ENCODE results near the gene PEF1.

Gene PEF1

DNA sequence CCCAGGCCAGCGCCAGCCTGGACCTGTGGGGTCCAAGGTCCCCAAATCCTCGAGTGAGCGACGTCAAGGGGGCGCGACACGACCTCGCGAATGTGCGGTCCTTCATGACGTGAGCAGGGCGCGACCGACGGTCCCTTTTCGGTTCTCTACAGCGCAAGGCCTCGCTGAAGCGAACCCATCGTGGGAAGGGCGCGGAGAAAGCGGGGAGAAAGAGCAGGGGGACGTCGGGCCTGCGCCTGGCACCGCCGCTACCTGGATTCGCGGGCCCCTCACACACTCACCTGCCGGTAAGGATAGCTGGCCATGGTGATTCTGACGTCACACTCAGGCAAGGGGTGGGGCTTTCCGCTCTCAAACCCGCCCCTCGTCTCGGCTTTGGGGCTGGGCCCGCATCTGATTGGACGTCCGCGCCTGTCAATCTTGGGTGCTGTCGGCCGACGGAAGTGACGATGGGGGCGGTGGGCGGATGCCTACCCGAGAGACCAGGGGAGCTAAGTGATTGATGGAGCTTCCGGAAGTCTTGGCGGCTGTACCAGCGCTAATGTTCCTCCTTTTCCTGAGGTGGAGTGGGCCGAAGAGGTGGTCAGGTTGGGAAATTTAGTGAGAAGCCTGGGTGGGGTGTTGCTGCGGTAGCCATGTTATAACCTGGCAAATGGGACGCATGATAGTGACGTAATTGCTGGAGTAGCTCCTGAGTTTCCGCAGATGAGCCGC is at the start of gene PEF1:
PEF1 (minus strand) TSS at position 317 of the 714 bp plus-strand sequence; CDS start at position 305, 12 bp downstream.
- no peak for TF ChIP-seq CTCF (IDR thresholded peaks at IDR 0.05; ENCODE audit: control extremely low read depth, extremely low read depth, low read depth, missing control alignments)

GRCh38 chr1:31693231-31693630 is 48.6 kb upstream of the PEF1 start:
- POLR2A ChIA-PET: no interaction called here

More for the DNA sequence above, at the start of gene PEF1:
- CTCF ChIA-PET: interaction anchor here (0.7 to 4.7 kb wide), 11 partner anchors 10 to 145 kb away, joined by 3 to 21 read pairs (median 4); no protein-coding TSS in a partner anchor
- POLR2A ChIA-PET: no interaction called here
- DNase-seq (ENCODE audit: extremely low spot score): peak; percentile 100

DNA sequence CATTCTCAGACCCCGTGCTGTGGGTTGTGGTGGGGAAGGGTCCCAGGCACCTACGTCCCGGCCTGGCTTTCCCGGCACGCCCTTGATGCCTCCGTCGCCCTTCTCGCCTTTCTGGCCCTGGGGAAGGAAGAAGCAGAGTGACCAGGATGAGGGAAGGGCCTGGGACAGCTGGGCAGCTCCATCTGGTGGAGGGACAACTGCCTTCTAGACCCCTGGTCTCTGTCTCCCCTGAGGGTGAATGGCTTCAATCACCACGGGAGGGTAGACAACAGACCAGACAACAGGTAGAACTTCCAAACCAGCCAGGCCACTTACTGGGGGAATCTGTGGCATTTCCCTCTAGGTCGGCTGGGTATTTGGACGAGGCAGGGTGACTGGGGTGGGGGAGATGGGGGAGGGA is 47.3 kb upstream of the PEF1 start:
- TF ChIP-seq CTCF (IDR thresholded peaks at IDR 0.05; ENCODE audit: control extremely low read depth, extremely low read depth, low read depth, missing control alignments): no peak
- CTCF ChIA-PET: no interaction called here
- no peak for DNase-seq (ENCODE audit: extremely low spot score)
- POLR2A ChIA-PET: no interaction called here

More at GRCh38 chr1:31693231-31693630, 48.6 kb upstream of the PEF1 start:
- no peak for DNase-seq (ENCODE audit: extremely low spot score)
- no peak for TF ChIP-seq CTCF (IDR thresholded peaks at IDR 0.05; ENCODE audit: control extremely low read depth, extremely low read depth, low read depth, missing control alignments)
- CTCF ChIA-PET: interaction anchor here (0.8 to 1.4 kb wide), 2 partner anchors 12 to 23 kb away, joined by 3 read pairs; no protein-coding TSS in a partner anchor

GRCh38 chr1:31691446-31691845 is 46.8 kb upstream of the PEF1 start:
- DNase-seq (ENCODE audit: extremely low spot score): no peak
- ChIA-PET CTCF (interaction anchor here (1.2 kb wide), 1 partner anchor 24 kb away, joined by 4 read pairs; no protein-coding TSS in a partner anchor), POLR2A (no interaction called here)
- TF ChIP-seq CTCF (IDR thresholded peaks at IDR 0.05; ENCODE audit: control extremely low read depth, extremely low read depth, low read depth, missing control alignments): no peak

DNA sequence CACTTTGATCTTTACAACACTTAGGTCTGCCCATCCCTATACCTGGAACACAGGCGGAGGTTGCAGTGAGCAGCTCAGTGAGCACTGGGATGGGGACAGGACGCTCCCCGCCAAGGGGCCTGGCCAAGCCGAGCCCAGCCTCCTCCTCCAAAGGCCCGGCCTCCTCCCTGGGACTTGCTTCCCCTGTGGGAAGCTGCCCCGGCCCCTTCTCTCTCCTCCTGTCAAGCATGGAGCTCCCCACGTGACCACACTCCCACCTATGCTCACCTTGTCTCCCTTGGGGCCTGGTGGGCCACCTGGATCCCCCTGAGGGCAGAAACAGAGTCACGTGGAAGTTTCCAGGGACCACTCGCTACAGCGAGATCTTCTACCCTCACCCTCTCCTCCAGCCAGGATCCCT is 46.2 kb upstream of the PEF1 start:
- POLR2A ChIA-PET: no interaction called here
- DNase-seq (ENCODE audit: extremely low spot score): no peak
- CTCF ChIA-PET: interaction anchor here (1.2 kb wide), 1 partner anchor 24 kb away, joined by 4 read pairs; no protein-coding TSS in a partner anchor
- TF ChIP-seq CTCF (IDR thresholded peaks at IDR 0.05; ENCODE audit: control extremely low read depth, extremely low read depth, low read depth, missing control alignments): no peak

- no peak for TF ChIP-seq CTCF (IDR thresholded peaks at IDR 0.05; ENCODE audit: control extremely low read depth, extremely low read depth, low read depth, missing control alignments)
- no peak for DNase-seq (ENCODE audit: extremely low spot score)
- POLR2A ChIA-PET: interaction anchor here (0.6 kb wide), 1 partner anchor 141 kb away, joined by 3 read pairs; no protein-coding TSS in a partner anchor
- CTCF ChIA-PET: interaction anchor here (1.2 to 1.4 kb wide), 2 partner anchors 15 to 22 kb away, joined by 3 to 6 read pairs; no protein-coding TSS in a partner anchor
These were observed 45.2 kb upstream of the PEF1 start for GRCh38 chr1:31689854-31690253.
